GM18499 (cell line): ENCODE measurements around the gene PGLYRP4.

ENCODE experiments used
- ATAC-seq: cut with Tn5 transposase; IDR thresholded peaks from one replicate; pipeline ENCODE4 v1.9.1; 2021; ENCODE audit warnings: moderate number of reproducible peaks; ENCODE audit not compliant: insufficient read depth, unreplicated experiment

Gene PGLYRP4

GRCh38 chr1:153305682-153306081 lies 43.0 kb downstream of the PGLYRP4 start:
- ATAC-seq, result no peak

- no peak for ATAC-seq
These were observed 46.3 kb downstream of the PGLYRP4 start for GRCh38 chr1:153302308-153302707.

GRCh38 chr1:153293851-153294250 lies 54.8 kb downstream of the PGLYRP4 start:
- ATAC-seq, result no peak

GRCh38 chr1:153293480-153293775 lies 55.2 kb downstream of the PGLYRP4 start:
- no peak for ATAC-seq

- ATAC-seq, result no peak
These were observed 55.7 kb downstream of the PGLYRP4 start for GRCh38 chr1:153292740-153293479.

- ATAC-seq, result no peak
These were observed 56.5 kb downstream of the PGLYRP4 start for GRCh38 chr1:153292185-153292584.

- no peak for ATAC-seq
These were observed 57.1 kb downstream of the PGLYRP4 start for GRCh38 chr1:153291514-153291913.

- no peak for ATAC-seq
These were observed 59.9 kb downstream of the PGLYRP4 start for GRCh38 chr1:153288634-153289275.
